Dendritic cell treated with granulocyte-macrophage colony-stimulating factor and Interleukin-4, amounts not matched to agents 40 ng/mL and 50 ng/mL, for 4 days (primary cell): ENCODE measurements around the gene AK4.
"Not testable (repeated sequence)": the region's sequence is repeated elsewhere in the genome, so short reads cannot be mapped to it uniquely, and the experiment has no call there.

Source experiments
- H3K27ac Mint-ChIP-seq: one replicate; pipeline ENCODE4 v1.8.0; 2022; ENCODE audit warnings: mild to moderate bottlenecking, mixed read lengths
- H3K27me3 Mint-ChIP-seq: one replicate; pipeline ENCODE4 v1.8.0; 2022; ENCODE audit warnings: mild to moderate bottlenecking, mixed read lengths
- H3K36me3 Mint-ChIP-seq: one replicate; pipeline ENCODE4 v1.8.0; 2022; ENCODE audit warnings: low read depth, mixed read lengths
- H3K4me1 Mint-ChIP-seq: one replicate; pipeline ENCODE4 v1.8.0; 2022; ENCODE audit warnings: low read depth, mixed read lengths
- H3K4me3 Mint-ChIP-seq: one replicate; pipeline ENCODE4 v1.8.0; 2022; ENCODE audit warnings: mild to moderate bottlenecking, moderate library complexity, mixed read lengths
- H3K9me3 Mint-ChIP-seq: one replicate; pipeline ENCODE4 v1.8.0; 2022; ENCODE audit warnings: mixed read lengths
- intact Hi-C: fragments of 100-400 bp; cut with micrococcal nuclease; formaldehyde crosslinking; loops from one replicate; pipeline ENCODE4 v1.15.0; 2022

AK4 gene

GRCh38 chr1:65159801-65160523 lies 12.0 kb downstream of the AK4 start:
- Mint-ChIP-seq H3K9me3 (no peaks in the 10 kb centered on the region), H3K27ac (no peak overlapping the region), H3K4me1 (peaks cover 53% of the 10 kb centered on the region), H3K36me3 (peaks cover 5% of the 10 kb centered on the region), H3K4me3 (no peak overlapping the region), H3K27me3 (no peaks in the 10 kb centered on the region)
- intact Hi-C loops, result no loop called here

- peak overlapping the region; percentile 17 for H3K4me3 Mint-ChIP-seq
- H3K27ac Mint-ChIP-seq, result peak overlapping the region; percentile 73
- no peaks in the 10 kb centered on the region for H3K9me3 Mint-ChIP-seq
- intact Hi-C loops, result loop anchor here (2.0 kb wide), 1 partner anchor 15 kb away; the partner anchor contains the start of gene AK4
- H3K4me1 Mint-ChIP-seq, result peaks cover 77% of the 10 kb centered on the region
- H3K36me3 Mint-ChIP-seq, result peaks cover 5% of the 10 kb centered on the region
- H3K27me3 Mint-ChIP-seq, result no peaks in the 10 kb centered on the region
Measured at GRCh38 chr1:65163201-65163805, 15.3 kb downstream of the AK4 start.

GRCh38 chr1:65164101-65164500 lies 16.1 kb downstream of the AK4 start:
- H3K9me3 Mint-ChIP-seq, H3K4me3 Mint-ChIP-seq, H3K27ac Mint-ChIP-seq, H3K27me3 Mint-ChIP-seq, intact Hi-C loops, H3K36me3 Mint-ChIP-seq: not testable (repeated sequence)
- peaks cover 82% of the 10 kb centered on the region for H3K4me1 Mint-ChIP-seq

GRCh38 chr1:65164633-65165032 lies 16.6 kb downstream of the AK4 start:
- H3K9me3 Mint-ChIP-seq, result no peaks in the 10 kb centered on the region
- H3K4me3 Mint-ChIP-seq, result no peak overlapping the region
- no peaks in the 10 kb centered on the region for H3K27me3 Mint-ChIP-seq
- H3K4me1 Mint-ChIP-seq, result peaks cover 88% of the 10 kb centered on the region
- intact Hi-C loops, result loop anchor here (1.0 kb wide), 1 partner anchor 10 kb away; no protein-coding TSS in a partner anchor
- H3K36me3 Mint-ChIP-seq, result peaks cover 5% of the 10 kb centered on the region
- H3K27ac Mint-ChIP-seq, result no peak overlapping the region

GRCh38 chr1:65165269-65165993 lies 17.4 kb downstream of the AK4 start:
- peaks cover 96% of the 10 kb centered on the region for H3K4me1 Mint-ChIP-seq

GRCh38 chr1:65166572-65167305 lies 18.7 kb downstream of the AK4 start:
- no peaks in the 10 kb centered on the region for H3K27me3 Mint-ChIP-seq
- H3K9me3 Mint-ChIP-seq, result no peaks in the 10 kb centered on the region
- intact Hi-C loops, result no loop called here
- no peak overlapping the region for H3K4me3 Mint-ChIP-seq
- H3K36me3 Mint-ChIP-seq, result peaks cover 5% of the 10 kb centered on the region
- H3K4me1 Mint-ChIP-seq, result peaks cover 86% of the 10 kb centered on the region
- H3K27ac Mint-ChIP-seq, result peak overlapping the region; percentile 82

More at GRCh38 chr1:65165269-65165993, 17.4 kb downstream of the AK4 start:
- intact Hi-C loops, result loop anchor here (1.0 kb wide), 1 partner anchor 9 kb away; no protein-coding TSS in a partner anchor
- Mint-ChIP-seq H3K27ac (peak overlapping the region; percentile 82), H3K4me3 (peak overlapping the region; percentile 50), H3K9me3 (no peaks in the 10 kb centered on the region), H3K27me3 (no peaks in the 10 kb centered on the region), H3K36me3 (peaks cover 5% of the 10 kb centered on the region)

- no peaks in the 10 kb centered on the region for H3K9me3 Mint-ChIP-seq
- no peak overlapping the region for H3K27ac Mint-ChIP-seq
- peaks cover 77% of the 10 kb centered on the region for H3K4me1 Mint-ChIP-seq
- H3K27me3 Mint-ChIP-seq, result no peaks in the 10 kb centered on the region
- intact Hi-C loops, result no loop called here
- H3K36me3 Mint-ChIP-seq, result peaks cover 5% of the 10 kb centered on the region
- H3K4me3 Mint-ChIP-seq, result no peak overlapping the region
Measured at GRCh38 chr1:65167586-65168242, 19.7 kb downstream of the AK4 start.

GRCh38 chr1:65168867-65169266 lies 20.9 kb downstream of the AK4 start:
- no peak overlapping the region for H3K27ac Mint-ChIP-seq
- peaks cover 77% of the 10 kb centered on the region for H3K4me1 Mint-ChIP-seq
- H3K4me3 Mint-ChIP-seq, result no peak overlapping the region
- no peaks in the 10 kb centered on the region for H3K9me3 Mint-ChIP-seq
- intact Hi-C loops, result no loop called here
- H3K36me3 Mint-ChIP-seq, result no peaks in the 10 kb centered on the region
- no peaks in the 10 kb centered on the region for H3K27me3 Mint-ChIP-seq

- Mint-ChIP-seq H3K27me3 (no peaks in the 10 kb centered on the region), H3K9me3 (no peaks in the 10 kb centered on the region), H3K27ac (peak overlapping the region; percentile 71), H3K4me3 (peak overlapping the region; percentile 33), H3K4me1 (peaks cover 75% of the 10 kb centered on the region), H3K36me3 (no peaks in the 10 kb centered on the region)
- intact Hi-C loops, result no loop called here
Measured at GRCh38 chr1:65170511-65171142, 22.6 kb downstream of the AK4 start.

- no peaks in the 10 kb centered on the region for H3K36me3 Mint-ChIP-seq
- H3K27me3 Mint-ChIP-seq, result no peaks in the 10 kb centered on the region
- peaks cover 67% of the 10 kb centered on the region for H3K4me1 Mint-ChIP-seq
- H3K27ac Mint-ChIP-seq, result peak overlapping the region; percentile 61
- H3K4me3 Mint-ChIP-seq, result peak overlapping the region; percentile 5
- H3K9me3 Mint-ChIP-seq, result no peaks in the 10 kb centered on the region
- intact Hi-C loops, result no loop called here
Measured at GRCh38 chr1:65172936-65173690, 25.1 kb downstream of the AK4 start.

- peak overlapping the region; percentile 61 for H3K27ac Mint-ChIP-seq
- intact Hi-C loops, result loop anchor here (1.0 kb wide), 1 partner anchor 9 kb away; no protein-coding TSS in a partner anchor
- no peaks in the 10 kb centered on the region for H3K9me3 Mint-ChIP-seq
- H3K27me3 Mint-ChIP-seq, result peaks cover 3% of the 10 kb centered on the region
- H3K4me3 Mint-ChIP-seq, result no peak overlapping the region
- H3K36me3 Mint-ChIP-seq, result no peaks in the 10 kb centered on the region
- peaks cover 66% of the 10 kb centered on the region for H3K4me1 Mint-ChIP-seq
Measured at GRCh38 chr1:65174585-65174984, 26.6 kb downstream of the AK4 start.

GRCh38 chr1:65175171-65176055 lies 27.4 kb downstream of the AK4 start:
- H3K4me3 Mint-ChIP-seq, result peak overlapping the region; percentile 4
- no peak overlapping the region for H3K27ac Mint-ChIP-seq
- H3K4me1 Mint-ChIP-seq, result peaks cover 58% of the 10 kb centered on the region
- no peaks in the 10 kb centered on the region for H3K9me3 Mint-ChIP-seq
- peaks cover 3% of the 10 kb centered on the region for H3K27me3 Mint-ChIP-seq
- intact Hi-C loops, result no loop called here
- H3K36me3 Mint-ChIP-seq, result no peaks in the 10 kb centered on the region
